GM10248 (cell line): ENCODE results near the gene PPP3R1.

ENCODE experiments used
- CTCF ChIA-PET: fragments of 300-600 bp; sonication (Branson Sonifier 250); formaldehyde crosslinking; extraction: SDS; loops from one replicate; lab custom pipeline; 2021; ENCODE audit warnings: antibody characterized with exemption; lab: Yijun Ruan, JAX
- POLR2A ChIA-PET: fragments of 350-650 bp; sonication (Branson Sonifier 250); formaldehyde crosslinking; extraction: SDS; loops from one replicate; lab custom pipeline; 2020; ENCODE audit warnings: antibody characterized with exemption; lab: Yijun Ruan, JAX
- DNase-seq: peaks from one replicate; pipeline ENCODE4 v3.0.0; 2012; ENCODE audit errors: extremely low spot score
- TF ChIP-seq, protein P1 (sequence below): IDR thresholded peaks from 2 replicates; pipeline ENCODE4 v1.5.1; 2012; ENCODE audit warnings: mild to moderate bottlenecking, low read depth; ENCODE audit errors: extremely low read depth, missing control alignments, control extremely low read depth

The PPP3R1 gene

DNA sequence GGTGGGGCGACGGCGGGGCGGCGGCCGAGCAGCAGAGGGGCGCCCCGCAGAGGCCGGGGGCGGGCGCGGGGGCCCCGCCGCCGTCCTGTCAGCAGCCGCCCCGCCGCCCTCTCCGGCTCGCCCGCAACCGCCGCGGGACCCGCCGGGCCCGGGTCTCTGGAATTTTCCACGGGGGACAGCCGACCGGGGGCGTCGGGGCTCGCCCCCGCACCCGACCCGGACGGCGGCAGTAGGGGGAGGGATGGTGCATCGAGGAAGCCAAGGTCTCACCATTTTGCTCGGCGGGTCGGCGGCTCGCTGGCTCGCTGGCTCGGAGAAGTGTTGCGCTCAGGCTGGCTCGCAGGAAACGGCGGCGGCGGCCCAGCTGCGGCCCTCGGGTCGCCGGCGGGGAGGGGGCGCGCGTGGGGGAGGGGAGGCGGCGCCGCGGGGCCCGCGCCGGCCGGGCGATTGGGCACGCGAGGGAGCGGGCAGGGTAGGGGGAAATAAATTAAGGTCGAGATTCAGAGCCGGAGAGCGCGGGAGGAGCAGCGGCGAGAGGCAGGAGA is 405 bp downstream of the PPP3R1 start:
- CTCF ChIA-PET, result interaction anchor here (1.0 to 2.8 kb wide), 10 partner anchors 14 to 189 kb away, joined by 3 to 12 read pairs (median 5); partner anchors contain the start of gene PNO1
- POLR2A ChIA-PET, result no interaction called here
- DNase-seq, result peak; percentile 35
- TF ChIP-seq, protein P1, sequence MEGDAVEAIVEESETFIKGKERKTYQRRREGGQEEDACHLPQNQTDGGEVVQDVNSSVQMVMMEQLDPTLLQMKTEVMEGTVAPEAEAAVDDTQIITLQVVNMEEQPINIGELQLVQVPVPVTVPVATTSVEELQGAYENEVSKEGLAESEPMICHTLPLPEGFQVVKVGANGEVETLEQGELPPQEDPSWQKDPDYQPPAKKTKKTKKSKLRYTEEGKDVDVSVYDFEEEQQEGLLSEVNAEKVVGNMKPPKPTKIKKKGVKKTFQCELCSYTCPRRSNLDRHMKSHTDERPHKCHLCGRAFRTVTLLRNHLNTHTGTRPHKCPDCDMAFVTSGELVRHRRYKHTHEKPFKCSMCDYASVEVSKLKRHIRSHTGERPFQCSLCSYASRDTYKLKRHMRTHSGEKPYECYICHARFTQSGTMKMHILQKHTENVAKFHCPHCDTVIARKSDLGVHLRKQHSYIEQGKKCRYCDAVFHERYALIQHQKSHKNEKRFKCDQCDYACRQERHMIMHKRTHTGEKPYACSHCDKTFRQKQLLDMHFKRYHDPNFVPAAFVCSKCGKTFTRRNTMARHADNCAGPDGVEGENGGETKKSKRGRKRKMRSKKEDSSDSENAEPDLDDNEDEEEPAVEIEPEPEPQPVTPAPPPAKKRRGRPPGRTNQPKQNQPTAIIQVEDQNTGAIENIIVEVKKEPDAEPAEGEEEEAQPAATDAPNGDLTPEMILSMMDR, result no peak

DNA sequence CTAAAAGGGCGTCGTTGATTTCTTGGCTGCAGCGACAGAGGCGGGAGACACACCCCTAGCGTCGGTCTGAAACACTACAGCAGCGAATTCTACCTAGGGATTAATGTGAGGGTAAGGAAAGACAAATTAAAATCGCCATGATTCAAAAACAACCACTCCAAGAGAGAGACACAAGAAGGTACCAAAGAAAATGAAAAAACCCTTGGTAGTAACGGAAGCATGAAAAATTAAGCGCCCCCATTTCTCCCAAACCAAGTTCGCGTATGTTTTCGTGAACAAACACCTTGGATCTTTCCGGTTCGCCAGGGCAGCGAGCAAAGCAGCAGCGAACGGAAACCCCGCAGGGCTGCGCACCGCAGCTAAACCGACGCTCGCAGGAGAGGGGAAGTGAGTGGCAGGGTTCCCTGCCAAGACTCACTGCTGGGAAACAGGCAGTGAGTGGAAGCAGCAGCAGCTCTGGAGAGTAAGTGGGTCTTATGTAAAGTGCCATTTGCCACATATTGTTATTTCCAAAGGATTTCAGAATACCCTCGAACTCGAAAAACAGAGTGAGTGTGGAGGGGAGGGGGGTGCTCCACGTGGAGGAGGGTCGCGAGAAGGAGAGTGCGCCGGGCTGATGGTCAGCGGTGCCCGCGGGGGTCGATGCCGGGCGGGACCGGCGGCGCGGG is 1.0 kb downstream of the PPP3R1 start:
- TF ChIP-seq, protein P1, result peak; percentile 73
- ChIA-PET CTCF (interaction anchor here (1.0 to 2.8 kb wide), 7 partner anchors 15 to 190 kb away, joined by 3 to 12 read pairs (median 5); partner anchors contain the start of gene PNO1), POLR2A (no interaction called here)
- peak; percentile 72 for DNase-seq

DNA sequence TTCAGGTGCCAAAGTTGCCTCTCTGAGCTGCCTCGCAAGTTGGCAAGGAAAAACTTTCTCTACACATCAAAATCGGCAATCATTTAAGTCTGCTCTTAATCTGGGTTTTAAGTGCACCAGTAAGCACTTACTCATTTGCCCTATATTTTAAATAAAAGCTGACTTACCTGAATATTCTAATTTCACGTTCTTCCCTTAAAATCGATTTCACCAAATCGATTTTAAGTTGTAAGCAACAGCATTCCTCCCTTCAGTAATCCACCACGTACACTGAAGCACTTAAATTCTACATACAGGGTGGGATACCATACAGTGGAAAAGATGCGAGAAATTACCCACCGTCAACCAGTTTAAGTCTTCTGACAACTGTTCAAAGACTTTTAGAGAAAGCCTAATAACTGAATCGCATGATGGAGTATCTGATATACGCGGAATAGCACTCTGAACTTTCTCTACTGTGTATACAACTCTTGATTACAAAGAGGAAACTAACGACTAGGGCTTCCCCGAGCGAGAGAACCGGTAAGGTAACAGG is 1.6 kb downstream of the PPP3R1 start:
- ChIA-PET CTCF (interaction anchor here (0.6 to 2.8 kb wide), 10 partner anchors 13 to 190 kb away, joined by 3 to 12 read pairs (median 4); partner anchors contain the start of gene PNO1), POLR2A (no interaction called here)
- TF ChIP-seq, protein P1, result no peak
- DNase-seq, result no peak

GRCh38 chr2:68250196-68250595 is 2.1 kb downstream of the PPP3R1 start:
- ChIA-PET CTCF (interaction anchor here (0.6 to 2.8 kb wide), 8 partner anchors 13 to 191 kb away, joined by 3 to 12 read pairs (median 4); no protein-coding TSS in a partner anchor), POLR2A (no interaction called here)
- DNase-seq, result no peak
- TF ChIP-seq, protein P1, result no peak

DNA sequence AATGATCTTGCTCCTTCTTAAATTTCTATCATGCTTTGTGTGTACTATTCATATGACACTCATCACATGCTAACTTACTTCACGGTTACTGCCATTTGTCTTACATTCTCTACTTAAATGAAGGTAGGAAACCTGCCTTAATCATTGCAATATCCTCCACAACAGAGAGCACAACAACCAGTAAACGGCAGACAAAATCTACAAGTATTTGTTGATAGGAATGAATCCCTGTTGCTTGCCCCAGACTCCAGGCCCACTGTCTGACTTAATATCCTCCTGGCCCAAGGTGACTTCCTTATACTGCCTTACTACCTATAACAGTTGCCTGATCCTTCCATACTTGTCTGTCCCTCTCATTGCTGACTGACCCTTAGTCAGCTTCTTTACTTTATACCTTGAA is 3.5 kb downstream of the PPP3R1 start:
- CTCF ChIA-PET, result interaction anchor here (2.8 kb wide), 1 partner anchor 12 kb away, joined by 12 read pairs; no protein-coding TSS in a partner anchor
- TF ChIP-seq, protein P1, result no peak
- DNase-seq, result no peak
- POLR2A ChIA-PET, result no interaction called here

GRCh38 chr2:68248361-68248760 is 4.0 kb downstream of the PPP3R1 start:
- ChIA-PET POLR2A (no interaction called here), CTCF (no interaction called here)
- DNase-seq, result no peak
- TF ChIP-seq, protein P1, result no peak
